ENCODE results near the gene AGMO.

AGMO gene

GRCh38 chr7:15352421-15353206 lies 209.2 kb downstream of the AGMO start:
- H3K4me3 Mint-ChIP-seq = no peak overlapping the region
- peaks cover 7% of the 10 kb centered on the region for H3K9me3 Mint-ChIP-seq
- no peaks in the 10 kb centered on the region for H3K27me3 Mint-ChIP-seq
- intact Hi-C loops (cut with micrococcal nuclease) = no loop called here
- no peaks in the 10 kb centered on the region for H3K4me1 Mint-ChIP-seq (ENCODE audit: low read depth)
- H3K36me3 Mint-ChIP-seq (ENCODE audit: low read depth) = no peaks in the 10 kb centered on the region
- H3K27ac Mint-ChIP-seq = no peak overlapping the region

GRCh38 chr7:15345216-15345615 lies 216.6 kb downstream of the AGMO start:
- no peaks in the 10 kb centered on the region for H3K4me1 Mint-ChIP-seq (ENCODE audit: low read depth)
- no peaks in the 10 kb centered on the region for H3K27me3 Mint-ChIP-seq
- no peaks in the 10 kb centered on the region for H3K36me3 Mint-ChIP-seq (ENCODE audit: low read depth)
- H3K9me3 Mint-ChIP-seq = peaks cover 12% of the 10 kb centered on the region
- intact Hi-C loops (cut with micrococcal nuclease) = no loop called here
- no peak overlapping the region for H3K27ac Mint-ChIP-seq
- H3K4me3 Mint-ChIP-seq = no peak overlapping the region

- Mint-ChIP-seq H3K27ac (no peak overlapping the region), H3K4me1 (ENCODE audit: low read depth) (no peaks in the 10 kb centered on the region), H3K4me3 (no peak overlapping the region), H3K9me3 (peaks cover 12% of the 10 kb centered on the region), H3K27me3 (no peaks in the 10 kb centered on the region), H3K36me3 (ENCODE audit: low read depth) (no peaks in the 10 kb centered on the region)
- intact Hi-C loops (cut with micrococcal nuclease) = no loop called here
These were observed 220.0 kb downstream of the AGMO start for GRCh38 chr7:15341817-15342216.

GRCh38 chr7:15336146-15336545 lies 225.7 kb downstream of the AGMO start:
- Mint-ChIP-seq H3K36me3 (ENCODE audit: low read depth) (no peaks in the 10 kb centered on the region), H3K27me3 (no peaks in the 10 kb centered on the region), H3K4me1 (ENCODE audit: low read depth) (no peaks in the 10 kb centered on the region), H3K27ac (no peak overlapping the region), H3K9me3 (peaks cover 2% of the 10 kb centered on the region), H3K4me3 (no peak overlapping the region)
- intact Hi-C loops (cut with micrococcal nuclease) = no loop called here

- intact Hi-C loops (cut with micrococcal nuclease) = no loop called here
- no peaks in the 10 kb centered on the region for H3K4me1 Mint-ChIP-seq (ENCODE audit: low read depth)
- no peak overlapping the region for H3K27ac Mint-ChIP-seq
- no peaks in the 10 kb centered on the region for H3K9me3 Mint-ChIP-seq
- H3K4me3 Mint-ChIP-seq = no peak overlapping the region
- no peaks in the 10 kb centered on the region for H3K36me3 Mint-ChIP-seq (ENCODE audit: low read depth)
- H3K27me3 Mint-ChIP-seq = no peaks in the 10 kb centered on the region
These were observed 226.4 kb downstream of the AGMO start for GRCh38 chr7:15335390-15335789.

GRCh38 chr7:15334536-15335263 lies 227.1 kb downstream of the AGMO start:
- Mint-ChIP-seq H3K27ac (no peak overlapping the region), H3K4me1 (ENCODE audit: low read depth) (no peaks in the 10 kb centered on the region), H3K4me3 (no peak overlapping the region), H3K9me3 (no peaks in the 10 kb centered on the region), H3K27me3 (no peaks in the 10 kb centered on the region), H3K36me3 (ENCODE audit: low read depth) (no peaks in the 10 kb centered on the region)
- intact Hi-C loops (cut with micrococcal nuclease) = no loop called here

- Mint-ChIP-seq H3K9me3 (no peaks in the 10 kb centered on the region), H3K36me3 (ENCODE audit: low read depth) (no peaks in the 10 kb centered on the region), H3K27ac (no peak overlapping the region), H3K27me3 (no peaks in the 10 kb centered on the region), H3K4me1 (ENCODE audit: low read depth) (no peaks in the 10 kb centered on the region), H3K4me3 (no peak overlapping the region)
- intact Hi-C loops (cut with micrococcal nuclease) = no loop called here
These were observed 228.9 kb downstream of the AGMO start for GRCh38 chr7:15332956-15333355.

GRCh38 chr7:15330943-15331342 lies 230.9 kb downstream of the AGMO start:
- no peak overlapping the region for H3K27ac Mint-ChIP-seq

GRCh38 chr7:15327001-15327400 lies 234.8 kb downstream of the AGMO start:
- Mint-ChIP-seq H3K4me1 (ENCODE audit: low read depth) (no peaks in the 10 kb centered on the region), H3K9me3 (no peaks in the 10 kb centered on the region), H3K36me3 (ENCODE audit: low read depth) (no peaks in the 10 kb centered on the region), H3K27me3 (no peaks in the 10 kb centered on the region), H3K4me3 (no peak overlapping the region), H3K27ac (no peak overlapping the region)
- intact Hi-C loops (cut with micrococcal nuclease) = loop anchor here (2.0 to 10.0 kb wide), 2 partner anchors 744 to 1238 kb away; no protein-coding TSS in a partner anchor

More at GRCh38 chr7:15330943-15331342, 230.9 kb downstream of the AGMO start:
- Mint-ChIP-seq H3K4me3 (no peak overlapping the region), H3K27me3 (no peaks in the 10 kb centered on the region), H3K4me1 (ENCODE audit: low read depth) (no peaks in the 10 kb centered on the region), H3K36me3 (ENCODE audit: low read depth) (no peaks in the 10 kb centered on the region), H3K9me3 (no peaks in the 10 kb centered on the region)
- intact Hi-C loops (cut with micrococcal nuclease) = no loop called here

GRCh38 chr7:15326044-15326644 lies 235.7 kb downstream of the AGMO start:
- intact Hi-C loops (cut with micrococcal nuclease) = loop anchor here (2.0 to 10.0 kb wide), 2 partner anchors 745 to 1239 kb away; no protein-coding TSS in a partner anchor
- Mint-ChIP-seq H3K36me3 (ENCODE audit: low read depth) (no peaks in the 10 kb centered on the region), H3K4me1 (ENCODE audit: low read depth) (no peaks in the 10 kb centered on the region), H3K27me3 (no peaks in the 10 kb centered on the region), H3K27ac (no peak overlapping the region), H3K4me3 (no peak overlapping the region), H3K9me3 (no peaks in the 10 kb centered on the region)

GRCh38 chr7:15323550-15323949 lies 238.3 kb downstream of the AGMO start:
- Mint-ChIP-seq H3K4me3 (no peak overlapping the region), H3K9me3 (no peaks in the 10 kb centered on the region), H3K27ac (no peak overlapping the region), H3K36me3 (ENCODE audit: low read depth) (no peaks in the 10 kb centered on the region), H3K4me1 (ENCODE audit: low read depth) (no peaks in the 10 kb centered on the region), H3K27me3 (no peaks in the 10 kb centered on the region)
- intact Hi-C loops (cut with micrococcal nuclease) = loop anchor here (10.0 kb wide), 1 partner anchor 1241 kb away; no protein-coding TSS in a partner anchor

GRCh38 chr7:15317215-15317614 lies 244.6 kb downstream of the AGMO start:
- Mint-ChIP-seq H3K36me3 (ENCODE audit: low read depth) (no peaks in the 10 kb centered on the region), H3K4me3 (no peak overlapping the region), H3K27me3 (no peaks in the 10 kb centered on the region), H3K4me1 (ENCODE audit: low read depth) (no peaks in the 10 kb centered on the region), H3K9me3 (no peaks in the 10 kb centered on the region), H3K27ac (no peak overlapping the region)
- intact Hi-C loops (cut with micrococcal nuclease) = no loop called here

- Mint-ChIP-seq H3K36me3 (ENCODE audit: low read depth) (no peaks in the 10 kb centered on the region), H3K27ac (no peak overlapping the region)
- intact Hi-C loops (cut with micrococcal nuclease) = no loop called here
These were observed 246.1 kb downstream of the AGMO start for GRCh38 chr7:15315678-15316077.

GRCh38 chr7:15314922-15315321 lies 246.9 kb downstream of the AGMO start:
- no peaks in the 10 kb centered on the region for H3K27me3 Mint-ChIP-seq
- H3K4me3 Mint-ChIP-seq = no peak overlapping the region
- no peak overlapping the region for H3K27ac Mint-ChIP-seq
- H3K4me1 Mint-ChIP-seq (ENCODE audit: low read depth) = no peaks in the 10 kb centered on the region
- H3K36me3 Mint-ChIP-seq (ENCODE audit: low read depth) = no peaks in the 10 kb centered on the region
- no peaks in the 10 kb centered on the region for H3K9me3 Mint-ChIP-seq
- intact Hi-C loops (cut with micrococcal nuclease) = no loop called here

More at GRCh38 chr7:15315678-15316077, 246.1 kb downstream of the AGMO start:
- no peak overlapping the region for H3K4me3 Mint-ChIP-seq
- no peaks in the 10 kb centered on the region for H3K9me3 Mint-ChIP-seq
- no peaks in the 10 kb centered on the region for H3K4me1 Mint-ChIP-seq (ENCODE audit: low read depth)
- no peaks in the 10 kb centered on the region for H3K27me3 Mint-ChIP-seq
